ENCODE data around the gene C15orf61. TPM values are rescaled to one million over a fixed set of nuclear protein-coding genes. Genes with fewer than 3 reads are reported as not detected.

Gene C15orf61
- total and polyA plus RNA-seq, 2 of the 13 experiments (the other 11 are each of a cell fraction or from before 2014, with no cell fraction given), result 2.1 to 6.6 TPM

DNA sequence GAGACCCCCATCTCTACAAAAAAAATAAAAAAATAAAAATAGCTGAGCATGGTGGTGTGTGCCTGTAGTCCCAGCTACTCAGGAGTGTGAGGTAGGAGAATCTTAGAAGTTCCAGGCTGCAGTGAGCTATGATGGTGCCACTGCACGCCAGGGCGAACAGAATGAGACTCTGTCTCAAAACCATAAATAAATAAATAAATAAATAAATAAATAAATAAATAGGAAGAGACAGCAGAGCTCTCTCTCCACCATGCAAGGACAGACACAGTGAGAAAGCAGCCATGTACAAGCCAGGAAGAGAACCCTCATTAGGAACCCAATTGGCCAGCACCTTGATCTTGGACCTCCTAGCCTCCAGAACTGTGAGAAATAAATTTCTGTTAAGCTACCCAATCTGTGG is 5.4 kb upstream of the C15orf61 start (continued):
- TF ChIP-seq, protein P1, sequence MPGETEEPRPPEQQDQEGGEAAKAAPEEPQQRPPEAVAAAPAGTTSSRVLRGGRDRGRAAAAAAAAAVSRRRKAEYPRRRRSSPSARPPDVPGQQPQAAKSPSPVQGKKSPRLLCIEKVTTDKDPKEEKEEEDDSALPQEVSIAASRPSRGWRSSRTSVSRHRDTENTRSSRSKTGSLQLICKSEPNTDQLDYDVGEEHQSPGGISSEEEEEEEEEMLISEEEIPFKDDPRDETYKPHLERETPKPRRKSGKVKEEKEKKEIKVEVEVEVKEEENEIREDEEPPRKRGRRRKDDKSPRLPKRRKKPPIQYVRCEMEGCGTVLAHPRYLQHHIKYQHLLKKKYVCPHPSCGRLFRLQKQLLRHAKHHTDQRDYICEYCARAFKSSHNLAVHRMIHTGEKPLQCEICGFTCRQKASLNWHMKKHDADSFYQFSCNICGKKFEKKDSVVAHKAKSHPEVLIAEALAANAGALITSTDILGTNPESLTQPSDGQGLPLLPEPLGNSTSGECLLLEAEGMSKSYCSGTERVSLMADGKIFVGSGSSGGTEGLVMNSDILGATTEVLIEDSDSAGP (CRISPR knock-in tag; IDR thresholded peaks at IDR 0.05; ENCODE audit: borderline replicate concordance), result no peak
- TF ChIP-seq ZNF496 (CRISPR knock-in tag; IDR thresholded peaks at IDR 0.05; ENCODE audit: insufficient replicate concordance), result no peak
- TF ChIP-seq ELF1 (CRISPR knock-in tag; IDR thresholded peaks at IDR 0.05), result no peak
- TF ChIP-seq MED13 (CRISPR knock-in tag; IDR thresholded peaks at IDR 0.05), result no peak
- TF ChIP-seq TOE1 (CRISPR knock-in tag; IDR thresholded peaks at IDR 0.05), result no peak
- TF ChIP-seq TGIF2 (CRISPR knock-in tag; IDR thresholded peaks at IDR 0.05), result no peak
- TF ChIP-seq, protein P2, sequence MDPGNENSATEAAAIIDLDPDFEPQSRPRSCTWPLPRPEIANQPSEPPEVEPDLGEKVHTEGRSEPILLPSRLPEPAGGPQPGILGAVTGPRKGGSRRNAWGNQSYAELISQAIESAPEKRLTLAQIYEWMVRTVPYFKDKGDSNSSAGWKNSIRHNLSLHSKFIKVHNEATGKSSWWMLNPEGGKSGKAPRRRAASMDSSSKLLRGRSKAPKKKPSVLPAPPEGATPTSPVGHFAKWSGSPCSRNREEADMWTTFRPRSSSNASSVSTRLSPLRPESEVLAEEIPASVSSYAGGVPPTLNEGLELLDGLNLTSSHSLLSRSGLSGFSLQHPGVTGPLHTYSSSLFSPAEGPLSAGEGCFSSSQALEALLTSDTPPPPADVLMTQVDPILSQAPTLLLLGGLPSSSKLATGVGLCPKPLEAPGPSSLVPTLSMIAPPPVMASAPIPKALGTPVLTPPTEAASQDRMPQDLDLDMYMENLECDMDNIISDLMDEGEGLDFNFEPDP (CRISPR knock-in tag; conservative IDR thresholded peaks at IDR 0.05), result no peak
- TF ChIP-seq ZBTB7A (CRISPR knock-in tag; IDR thresholded peaks at IDR 0.05), result no peak
- TF ChIP-seq ZNF350 (CRISPR knock-in tag; IDR thresholded peaks at IDR 0.05; ENCODE audit: borderline replicate concordance, low read depth), result no peak

DNA sequence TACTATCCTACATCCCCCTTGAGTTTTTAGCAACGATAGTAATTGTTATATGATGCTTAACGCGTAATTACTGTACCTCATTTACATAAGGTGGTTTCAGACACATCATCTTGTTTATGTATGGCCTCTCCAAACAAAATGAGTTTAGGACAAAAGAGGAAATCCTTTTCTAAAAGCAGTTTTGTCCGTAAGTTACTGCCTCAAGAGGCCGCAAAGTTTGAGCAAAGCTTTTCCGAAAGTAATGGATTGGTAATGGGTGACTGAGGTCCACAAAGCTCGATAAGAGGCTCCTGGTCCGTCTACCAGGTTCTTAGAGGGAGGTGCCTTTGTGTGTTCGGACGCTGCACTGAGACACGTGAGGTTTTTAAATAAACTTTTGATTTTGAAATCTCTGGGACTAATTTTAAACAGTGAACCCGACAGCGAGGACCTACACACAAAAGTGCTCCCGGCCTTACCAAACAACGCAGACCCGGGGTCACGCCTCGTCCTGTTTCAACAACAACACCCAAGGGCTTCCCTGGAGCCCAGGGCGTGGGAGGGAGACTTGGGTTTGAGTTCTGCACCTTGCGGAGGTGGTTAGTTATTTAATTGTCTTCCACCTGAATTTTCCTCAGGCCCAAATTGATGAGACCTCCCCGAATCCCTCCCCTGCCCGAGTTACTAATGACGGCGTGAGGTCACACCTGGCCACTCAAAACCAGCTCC is 456 bp upstream of the C15orf61 start:
- Histone ChIP-seq H3K9ac (ENCODE audit: insufficient read depth, low read depth, low read length) (peak overlapping the region; percentile 73), H3K4me3 (replicated peaks in 1 of 3; ENCODE audit: insufficient read depth in 1 of 3, low read depth in 2 of 3, low read length in 3 of 3) (peak overlapping the region; percentile 50 to 89 (median 83)), H3K27me3 (ENCODE audit: control insufficient read depth in 1 of 2, insufficient read depth in 2 of 2, low read length in 2 of 2) (no peaks in the 10 kb centered on the region), H3K27ac (ENCODE audit: extremely low read length, insufficient read depth, low read length) (peak overlapping the region; percentile 80), H2AFZ (ENCODE audit: low read length) (peak overlapping the region; percentile 11), H3K4me2 (ENCODE audit: low read depth, low read length) (peak overlapping the region; percentile 93), H3K36me3 (replicated peaks in 1 of 2; ENCODE audit: control insufficient read depth in 1 of 2, insufficient read depth in 2 of 2, low read length in 2 of 2) (no peaks in the 10 kb centered on the region), H3K79me2 (ENCODE audit: insufficient read depth, low read length) (peaks cover 34% of the 10 kb centered on the region), H3K9me3 (ENCODE audit: low read length) (no peaks in the 10 kb centered on the region), H4K20me1 (ENCODE audit: insufficient read depth, low read length) (no peaks in the 10 kb centered on the region; the same call in 1 of the 2 replicates), H3K4me1 (ENCODE audit: insufficient read depth, low read length) (peaks cover 35% of the 10 kb centered on the region)
- ATAC-seq, result peak; percentile 38
- no peak for FAIRE-seq
- no peak for DNase-seq (ENCODE audit: low spot score)
- ChIA-PET POLR2A (interaction anchor here (1.0 to 2.8 kb wide), 7 partner anchors 9 to 122 kb away, joined by 3 to 31 read pairs (median 4); partner anchors contain the start of gene MAP2K5), CTCF (ENCODE audit: low intra/inter-chr PET ratio, low total read pairs) (no interaction called here)
- WGBS (ENCODE audit: low lambda C conversion rate), result 7% methylated on average over 18 of the region's 24 CpGs
- TSS peak; percentile 88 for BruUV-seq (replicated peaks)
- in situ Hi-C loops (cut with HindIII; ENCODE audit: extremely low pct_ligation_motif_present, low pct_unique_long_range_greater_than_20kb), result no loop called here
- intact Hi-C loops (cut with micrococcal nuclease; ENCODE audit: unreplicated experiment), result no loop called here
- TF ChIP-seq ZNF577 (CRISPR knock-in tag; IDR thresholded peaks at IDR 0.05; ENCODE audit: borderline replicate concordance, low read depth), result no peak
- peak; percentile 54; the same call in 1 of the 2 replicates for TF ChIP-seq ZNF816 (CRISPR knock-in tag; IDR thresholded peaks at IDR 0.05; ENCODE audit: borderline replicate concordance)
- TF ChIP-seq KAT2B (IDR thresholded peaks at IDR 0.05; ENCODE audit: borderline replicate concordance, low read depth, low read length), result no peak
- peak; percentile 3; the same call in 1 of the 2 replicates for TF ChIP-seq ZNF891 (CRISPR knock-in tag; IDR thresholded peaks at IDR 0.05)
- no peak for TF ChIP-seq ZC3H13 (CRISPR knock-in tag; IDR thresholded peaks at IDR 0.05)
- TF ChIP-seq ZNF329 (CRISPR knock-in tag; IDR thresholded peaks at IDR 0.05; ENCODE audit: low read depth), result no peak; the same call in 1 of the 2 replicates
- TF ChIP-seq ZNF792 (CRISPR knock-in tag; IDR thresholded peaks at IDR 0.05), result no peak; the same call in 1 of the 2 replicates
- TF ChIP-seq BCL6 (CRISPR knock-in tag; IDR thresholded peaks at IDR 0.05), result no peak
- no peak; the same call in 1 of the 2 replicates for TF ChIP-seq ZNF138 (CRISPR knock-in tag; IDR thresholded peaks at IDR 0.05; ENCODE audit: low read depth)
- TF ChIP-seq NR2F6 (IDR thresholded peaks at IDR 0.05), result peak; percentile 38; the same call in 1 of the 2 replicates
- TF ChIP-seq NR2F6 (CRISPR knock-in tag; IDR thresholded peaks at IDR 0.05), result no peak
- TF ChIP-seq, protein P3, sequence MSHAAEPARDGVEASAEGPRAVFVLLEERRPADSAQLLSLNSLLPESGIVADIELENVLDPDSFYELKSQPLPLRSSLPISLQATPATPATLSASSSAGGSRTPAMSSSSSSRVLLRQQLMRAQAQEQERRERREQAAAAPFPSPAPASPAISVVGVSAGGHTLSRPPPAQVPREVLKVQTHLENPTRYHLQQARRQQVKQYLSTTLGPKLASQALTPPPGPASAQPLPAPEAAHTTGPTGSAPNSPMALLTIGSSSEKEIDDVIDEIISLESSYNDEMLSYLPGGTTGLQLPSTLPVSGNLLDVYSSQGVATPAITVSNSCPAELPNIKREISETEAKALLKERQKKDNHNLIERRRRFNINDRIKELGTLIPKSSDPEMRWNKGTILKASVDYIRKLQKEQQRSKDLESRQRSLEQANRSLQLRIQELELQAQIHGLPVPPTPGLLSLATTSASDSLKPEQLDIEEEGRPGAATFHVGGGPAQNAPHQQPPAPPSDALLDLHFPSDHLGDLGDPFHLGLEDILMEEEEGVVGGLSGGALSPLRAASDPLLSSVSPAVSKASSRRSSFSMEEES (CRISPR knock-in tag; IDR thresholded peaks at IDR 0.05), result peak; percentile 34; the same call in 1 of the 2 replicates
